K562 (cell line): ENCODE measurements around the gene ARIH1.

Experiments used
- HNRNPH1 ChIP-seq: fragments of 200-400 bp; formaldehyde crosslinking; optimal IDR thresholded peaks from 2 replicates; pipeline ENCODE3; 2017; ENCODE audit warnings: low read depth, mild to moderate bottlenecking, low read length, moderate library complexity
- IFI16 ChIP-seq: fragments of 250-450 bp; sonication (Bioruptor Pico); IDR thresholded peaks from 2 replicates; pipeline ENCODE4 v2.1.2; 2022; ENCODE audit warnings: mild to moderate bottlenecking, inconsistent platforms
- JUN ChIP-seq, 2 experiments: sonication (generic) in 1 of 2; formaldehyde crosslinking in 1 of 2; IDR thresholded peaks; 2 replicates each; pipeline versions ENCODE4 v1.6.1 to v1.8.0; 2012 to 2022; ENCODE audit warnings: borderline replicate concordance in 2 of 2, mild to moderate bottlenecking in 2 of 2, improper control_type of control experiment in 1 of 2, low read depth in 1 of 2, low read length in 1 of 2, missing genetic modification reagents in 1 of 2
- LARP7 ChIP-seq: fragments of 450-650 bp; IDR thresholded peaks from 2 replicates; pipeline ENCODE4 v1.6.1; 2016
- NFYB ChIP-seq: IDR thresholded peaks from 2 replicates; pipeline ENCODE4 v1.6.1; 2011; ENCODE audit warnings: mild to moderate bottlenecking, moderate library complexity; ENCODE audit not compliant: insufficient read length; ENCODE audit errors: extremely low read depth
- POLR2A ChIP-seq: fragments of 450-650 bp; conservative IDR thresholded peaks from 2 replicates; pipeline ENCODE4 v1.6.1; 2016
- POLR2AphosphoS5 ChIP-seq: IDR thresholded peaks from 2 replicates; pipeline ENCODE4 v1.6.1; 2011; ENCODE audit warnings: mild to moderate bottlenecking, low read depth, low read length, moderate library complexity; ENCODE audit not compliant: control insufficient read depth, insufficient read depth
- PRPF4 ChIP-seq: fragments of 200-400 bp; formaldehyde crosslinking; IDR thresholded peaks from one replicate; pipeline ENCODE4 v1.6.1; 2017; ENCODE audit warnings: low read length, low read depth, mild to moderate bottlenecking; ENCODE audit not compliant: insufficient read depth, poor library complexity, severe bottlenecking
- RBFOX2 ChIP-seq: fragments of 200-400 bp; formaldehyde crosslinking; IDR thresholded peaks from 2 replicates; pipeline ENCODE4 v1.6.1; 2017; ENCODE audit warnings: low read depth, mild to moderate bottlenecking, low read length, moderate library complexity
- TBP ChIP-seq: optimal IDR thresholded peaks from 2 replicates; pipeline ENCODE3; 2011; ENCODE audit warnings: low read depth, low read length, improper control_type of control experiment
- TF ChIP-seq, protein P1 (sequence below), 3 experiments: IDR thresholded peaks in 2 of 3; conservative IDR thresholded peaks in 1 of 3; 2 replicates each; pipeline ENCODE4 v1.5.1; 2011 to 2012; ENCODE audit warnings: low read length in 3 of 3, mild to moderate bottlenecking in 3 of 3, control low read depth in 2 of 3, improper control_type of control experiment in 1 of 3, inconsistent platforms in 1 of 3, low read depth in 1 of 3, mixed read lengths in 1 of 3, moderate library complexity in 1 of 3; ENCODE audit not compliant: insufficient read depth in 2 of 3
- TF ChIP-seq, protein P2 (sequence below): sonication (generic); formaldehyde crosslinking; IDR thresholded peaks from 2 replicates; pipeline ENCODE4 v1.8.1; 2022; ENCODE audit warnings: missing genetic modification reagents
- TF ChIP-seq, protein P3 (sequence below): fragments of 450-650 bp; IDR thresholded peaks from 2 replicates; pipeline ENCODE4 v1.6.1; 2016; ENCODE audit warnings: mild to moderate bottlenecking
- TF ChIP-seq, protein P4 (sequence below), 2 experiments: fragments of 450-650 bp in 1 of 2; sonication (generic) in 1 of 2; formaldehyde crosslinking in 1 of 2; IDR thresholded peaks in 1 of 2; conservative IDR thresholded peaks in 1 of 2; 2 replicates each; pipeline versions ENCODE4 v1.6.1 to v1.8.1; 2016 to 2023; ENCODE audit warnings: mild to moderate bottlenecking in 2 of 2, moderate library complexity in 2 of 2, inconsistent platforms in 1 of 2, missing genetic modification reagents in 1 of 2

DNA sequence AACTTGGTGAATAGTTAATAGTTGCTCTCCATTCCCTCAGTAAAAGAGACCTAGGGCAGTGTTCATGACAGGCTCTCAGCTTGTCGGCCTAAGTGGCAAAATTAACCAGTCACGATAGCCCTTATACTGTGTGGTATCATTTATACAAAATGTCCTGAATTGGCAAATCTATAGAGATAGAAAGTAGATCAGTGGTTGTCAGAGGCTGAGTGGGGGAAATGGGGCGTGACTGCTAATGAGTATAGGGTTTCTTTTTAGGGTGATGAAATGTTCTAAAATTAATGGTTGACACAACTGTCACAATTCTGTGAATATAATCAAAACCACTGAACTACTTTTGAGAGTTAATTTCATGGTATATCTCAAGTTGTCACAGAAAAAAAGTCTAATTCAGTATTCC lies 20.9 kb downstream of the ARIH1 start:
- TF ChIP-seq, protein P1, sequence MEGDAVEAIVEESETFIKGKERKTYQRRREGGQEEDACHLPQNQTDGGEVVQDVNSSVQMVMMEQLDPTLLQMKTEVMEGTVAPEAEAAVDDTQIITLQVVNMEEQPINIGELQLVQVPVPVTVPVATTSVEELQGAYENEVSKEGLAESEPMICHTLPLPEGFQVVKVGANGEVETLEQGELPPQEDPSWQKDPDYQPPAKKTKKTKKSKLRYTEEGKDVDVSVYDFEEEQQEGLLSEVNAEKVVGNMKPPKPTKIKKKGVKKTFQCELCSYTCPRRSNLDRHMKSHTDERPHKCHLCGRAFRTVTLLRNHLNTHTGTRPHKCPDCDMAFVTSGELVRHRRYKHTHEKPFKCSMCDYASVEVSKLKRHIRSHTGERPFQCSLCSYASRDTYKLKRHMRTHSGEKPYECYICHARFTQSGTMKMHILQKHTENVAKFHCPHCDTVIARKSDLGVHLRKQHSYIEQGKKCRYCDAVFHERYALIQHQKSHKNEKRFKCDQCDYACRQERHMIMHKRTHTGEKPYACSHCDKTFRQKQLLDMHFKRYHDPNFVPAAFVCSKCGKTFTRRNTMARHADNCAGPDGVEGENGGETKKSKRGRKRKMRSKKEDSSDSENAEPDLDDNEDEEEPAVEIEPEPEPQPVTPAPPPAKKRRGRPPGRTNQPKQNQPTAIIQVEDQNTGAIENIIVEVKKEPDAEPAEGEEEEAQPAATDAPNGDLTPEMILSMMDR (IDR thresholded peaks at IDR 0.05 in 2 of 3, conservative IDR thresholded peaks at IDR 0.05 in 1 of 3; ENCODE audit: insufficient read depth in 2 of 3, low read depth in 1 of 3, low read length in 3 of 3): no peak
- TF ChIP-seq, protein P2, sequence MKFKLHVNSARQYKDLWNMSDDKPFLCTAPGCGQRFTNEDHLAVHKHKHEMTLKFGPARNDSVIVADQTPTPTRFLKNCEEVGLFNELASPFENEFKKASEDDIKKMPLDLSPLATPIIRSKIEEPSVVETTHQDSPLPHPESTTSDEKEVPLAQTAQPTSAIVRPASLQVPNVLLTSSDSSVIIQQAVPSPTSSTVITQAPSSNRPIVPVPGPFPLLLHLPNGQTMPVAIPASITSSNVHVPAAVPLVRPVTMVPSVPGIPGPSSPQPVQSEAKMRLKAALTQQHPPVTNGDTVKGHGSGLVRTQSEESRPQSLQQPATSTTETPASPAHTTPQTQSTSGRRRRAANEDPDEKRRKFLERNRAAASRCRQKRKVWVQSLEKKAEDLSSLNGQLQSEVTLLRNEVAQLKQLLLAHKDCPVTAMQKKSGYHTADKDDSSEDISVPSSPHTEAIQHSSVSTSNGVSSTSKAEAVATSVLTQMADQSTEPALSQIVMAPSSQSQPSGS (CRISPR knock-in tag): no peak
- TF ChIP-seq POLR2AphosphoS5 (no peak), TBP (no peak), LARP7 (no peak), JUN (IDR thresholded peaks at IDR 0.05; ENCODE audit: borderline replicate concordance, low read depth, low read length) (no peak), JUN (CRISPR knock-in tag; IDR thresholded peaks at IDR 0.05; ENCODE audit: borderline replicate concordance) (no peak), POLR2A (no peak), PRPF4 (no peak), RBFOX2 (no peak), NFYB (no peak), HNRNPH1 (no peak), IFI16 (CRISPR knock-in tag) (no peak)
- TF ChIP-seq, protein P3, sequence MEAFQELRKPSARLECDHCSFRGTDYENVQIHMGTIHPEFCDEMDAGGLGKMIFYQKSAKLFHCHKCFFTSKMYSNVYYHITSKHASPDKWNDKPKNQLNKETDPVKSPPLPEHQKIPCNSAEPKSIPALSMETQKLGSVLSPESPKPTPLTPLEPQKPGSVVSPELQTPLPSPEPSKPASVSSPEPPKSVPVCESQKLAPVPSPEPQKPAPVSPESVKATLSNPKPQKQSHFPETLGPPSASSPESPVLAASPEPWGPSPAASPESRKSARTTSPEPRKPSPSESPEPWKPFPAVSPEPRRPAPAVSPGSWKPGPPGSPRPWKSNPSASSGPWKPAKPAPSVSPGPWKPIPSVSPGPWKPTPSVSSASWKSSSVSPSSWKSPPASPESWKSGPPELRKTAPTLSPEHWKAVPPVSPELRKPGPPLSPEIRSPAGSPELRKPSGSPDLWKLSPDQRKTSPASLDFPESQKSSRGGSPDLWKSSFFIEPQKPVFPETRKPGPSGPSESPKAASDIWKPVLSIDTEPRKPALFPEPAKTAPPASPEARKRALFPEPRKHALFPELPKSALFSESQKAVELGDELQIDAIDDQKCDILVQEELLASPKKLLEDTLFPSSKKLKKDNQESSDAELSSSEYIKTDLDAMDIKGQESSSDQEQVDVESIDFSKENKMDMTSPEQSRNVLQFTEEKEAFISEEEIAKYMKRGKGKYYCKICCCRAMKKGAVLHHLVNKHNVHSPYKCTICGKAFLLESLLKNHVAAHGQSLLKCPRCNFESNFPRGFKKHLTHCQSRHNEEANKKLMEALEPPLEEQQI: no peak
- TF ChIP-seq, protein P4, sequence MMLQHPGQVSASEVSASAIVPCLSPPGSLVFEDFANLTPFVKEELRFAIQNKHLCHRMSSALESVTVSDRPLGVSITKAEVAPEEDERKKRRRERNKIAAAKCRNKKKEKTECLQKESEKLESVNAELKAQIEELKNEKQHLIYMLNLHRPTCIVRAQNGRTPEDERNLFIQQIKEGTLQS (IDR thresholded peaks at IDR 0.05): no peak
- TF ChIP-seq, protein P4 (CRISPR knock-in tag; conservative IDR thresholded peaks at IDR 0.05): no peak
